Bronchial epithelial cell (primary cell): ENCODE results near the gene PCDHGB3. TPM values are rescaled to one million over a fixed set of nuclear protein-coding genes. Genes with fewer than 3 reads are reported as not detected.
"Not testable (repeated sequence)": the region's sequence is repeated elsewhere in the genome, so short reads cannot be mapped to it uniquely, and the experiment has no call there.

ENCODE experiments used
- DNase-seq: peaks from one replicate; pipeline ENCODE4 v3.0.0-alpha.2; 2010; ENCODE audit warnings: low read depth
- FAIRE-seq: peaks from 2 replicates; lab custom pipeline; 2011; peaks lifted over from hg19 to GRCh38; lab: Jason Lieb, UNC
- H3K27me3 ChIP-seq: 2 replicates; pipeline ENCODE4 v1.5.1; 2011; ENCODE audit warnings: low read length; ENCODE audit not compliant: control insufficient read depth, insufficient read depth
- H3K36me3 ChIP-seq: 2 replicates; pipeline ENCODE4 v1.5.1; 2011; ENCODE audit warnings: low read length; ENCODE audit not compliant: control insufficient read depth, insufficient read depth
- H3K4me3 ChIP-seq: 2 replicates; pipeline ENCODE4 v1.5.1; 2011; ENCODE audit warnings: mild to moderate bottlenecking, low read depth, low read length, control low read depth
- CTCF ChIP-seq: IDR thresholded peaks from 2 replicates; pipeline ENCODE4 v1.5.1; 2011; ENCODE audit warnings: mild to moderate bottlenecking, moderate library complexity, low read length, control low read depth, inconsistent platforms; ENCODE audit not compliant: insufficient read depth, severe bottlenecking
- total RNA-seq: library from RNA; depleted of rRNA; stranded (reverse); fragments of >200 nt; gene quantifications from 2 replicates; pipeline ENCODE4 v1.2.1, GENCODE V29; 2014

The PCDHGB3 gene
- total RNA-seq, 1 donor from 2014 or later = under 0.01 TPM

- Histone ChIP-seq H3K27me3 (peaks cover 2% of the 10 kb centered on the region), H3K4me3 (no peak overlapping the region), H3K36me3 (no peaks in the 10 kb centered on the region)
- FAIRE-seq (no peak), DNase-seq (no peak)
- no peak for TF ChIP-seq CTCF
Measured at GRCh38 chr5:141411575-141411974, 41.5 kb downstream of the PCDHGB3 start.

- H3K27me3 ChIP-seq = peaks cover 2% of the 10 kb centered on the region
- peak within 1 kb of the TSS; percentile 35 for H3K4me3 ChIP-seq
- peak; percentile 63 for DNase-seq
- peak; percentile 57 for TF ChIP-seq CTCF
- no peaks in the 10 kb centered on the region for H3K36me3 ChIP-seq
- FAIRE-seq = no peak
Measured at GRCh38 chr5:141412854-141413539, 43.0 kb downstream of the PCDHGB3 start, which contains the start of gene PCDHGA10. TSS of gene PCDHGA10 (plus strand) at chr5:141412987. CDS start at chr5:141413176, 189 bp downstream.

- no peaks in the 10 kb centered on the region for H3K36me3 ChIP-seq
- peaks cover 2% of the 10 kb centered on the region for H3K27me3 ChIP-seq
- DNase-seq (no peak), FAIRE-seq (no peak)
- H3K4me3 ChIP-seq = peak overlapping the region; percentile 35
- no peak for TF ChIP-seq CTCF
Measured at GRCh38 chr5:141413540-141414069, 43.6 kb downstream of the PCDHGB3 start.

- peak; percentile 7 for FAIRE-seq
- not testable (repeated sequence) for H3K36me3 ChIP-seq, H3K27me3 ChIP-seq, DNase-seq, H3K4me3 ChIP-seq
Measured at GRCh38 chr5:141414548-141415274, 44.7 kb downstream of the PCDHGB3 start.

- not testable (repeated sequence) for H3K36me3 ChIP-seq, H3K27me3 ChIP-seq, FAIRE-seq, H3K4me3 ChIP-seq, DNase-seq
Measured at GRCh38 chr5:141415275-141415618, 45.2 kb downstream of the PCDHGB3 start.

GRCh38 chr5:141417494-141418172 lies 47.6 kb downstream of the PCDHGB3 start, which contains the start of gene PCDHGB7:
TSS of gene PCDHGB7 (plus strand) at chr5:141417677. CDS start at chr5:141417860, 183 bp downstream.
- H3K4me3 ChIP-seq = peak within 1 kb of the TSS; percentile 37
- not testable (repeated sequence) for H3K27me3 ChIP-seq, H3K36me3 ChIP-seq, FAIRE-seq
- peak; percentile 73 for TF ChIP-seq CTCF
- peak; percentile 63 for DNase-seq
